ENCODE data around the gene NOX3. TPM values are rescaled to one million over a fixed set of nuclear protein-coding genes. Genes with fewer than 3 reads are reported as not detected.
A peak's percentile ranks its signal among the peaks of the same experiment; 100 is the strongest.

Gene NOX3
- total and polyA plus RNA-seq, 10 of the 15 experiments (the other 5 are each of a cell fraction or from before 2014, with no cell fraction given), result not detected

DNA sequence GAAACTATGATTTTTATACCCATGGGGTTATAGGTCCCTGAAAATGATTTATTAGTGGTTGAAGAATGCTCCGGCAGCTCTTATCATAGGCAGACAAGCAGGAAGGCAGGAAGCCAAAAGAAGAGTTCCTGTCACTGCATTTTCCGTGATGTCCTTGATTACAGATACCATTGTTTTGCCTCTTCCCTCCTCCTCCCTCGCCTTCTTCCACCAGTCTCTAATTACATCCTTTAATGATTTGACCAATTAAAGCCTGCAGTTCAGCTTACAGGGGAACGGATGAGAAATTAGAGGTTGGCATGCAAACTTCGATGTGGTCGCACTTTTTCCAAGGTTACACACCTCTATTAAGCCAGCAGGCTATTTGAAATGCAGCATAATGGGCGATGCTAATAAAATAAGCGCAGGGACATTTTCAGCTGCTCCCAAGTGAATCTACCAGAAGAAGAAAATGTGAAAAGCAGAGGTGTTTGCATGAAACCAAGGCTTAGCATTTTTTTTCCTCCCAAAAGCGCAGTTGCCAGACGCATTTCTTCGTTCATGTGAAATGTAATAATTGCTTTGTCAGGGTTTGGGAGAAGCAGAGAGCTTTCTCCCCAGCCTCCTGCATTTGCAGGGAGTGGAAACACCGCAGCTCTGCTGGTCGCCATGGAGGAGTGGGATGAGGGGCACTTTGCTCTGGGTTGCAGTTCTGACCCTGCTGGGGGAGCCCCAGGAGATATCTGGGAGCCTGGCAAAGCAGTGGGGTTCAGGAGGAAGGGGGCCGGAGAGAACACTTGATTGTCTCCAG, 6.0 kb downstream of the NOX3 start (continued):
- TF ChIP-seq CHD4 (IDR thresholded peaks at IDR 0.05) (no peak), SIX5 (IDR thresholded peaks at IDR 0.05; ENCODE audit: low read depth, low read length, severe bottlenecking) (no peak)
- TF ChIP-seq, protein P1, sequence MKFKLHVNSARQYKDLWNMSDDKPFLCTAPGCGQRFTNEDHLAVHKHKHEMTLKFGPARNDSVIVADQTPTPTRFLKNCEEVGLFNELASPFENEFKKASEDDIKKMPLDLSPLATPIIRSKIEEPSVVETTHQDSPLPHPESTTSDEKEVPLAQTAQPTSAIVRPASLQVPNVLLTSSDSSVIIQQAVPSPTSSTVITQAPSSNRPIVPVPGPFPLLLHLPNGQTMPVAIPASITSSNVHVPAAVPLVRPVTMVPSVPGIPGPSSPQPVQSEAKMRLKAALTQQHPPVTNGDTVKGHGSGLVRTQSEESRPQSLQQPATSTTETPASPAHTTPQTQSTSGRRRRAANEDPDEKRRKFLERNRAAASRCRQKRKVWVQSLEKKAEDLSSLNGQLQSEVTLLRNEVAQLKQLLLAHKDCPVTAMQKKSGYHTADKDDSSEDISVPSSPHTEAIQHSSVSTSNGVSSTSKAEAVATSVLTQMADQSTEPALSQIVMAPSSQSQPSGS (IDR thresholded peaks at IDR 0.05; ENCODE audit: low read length), result no peak

DNA sequence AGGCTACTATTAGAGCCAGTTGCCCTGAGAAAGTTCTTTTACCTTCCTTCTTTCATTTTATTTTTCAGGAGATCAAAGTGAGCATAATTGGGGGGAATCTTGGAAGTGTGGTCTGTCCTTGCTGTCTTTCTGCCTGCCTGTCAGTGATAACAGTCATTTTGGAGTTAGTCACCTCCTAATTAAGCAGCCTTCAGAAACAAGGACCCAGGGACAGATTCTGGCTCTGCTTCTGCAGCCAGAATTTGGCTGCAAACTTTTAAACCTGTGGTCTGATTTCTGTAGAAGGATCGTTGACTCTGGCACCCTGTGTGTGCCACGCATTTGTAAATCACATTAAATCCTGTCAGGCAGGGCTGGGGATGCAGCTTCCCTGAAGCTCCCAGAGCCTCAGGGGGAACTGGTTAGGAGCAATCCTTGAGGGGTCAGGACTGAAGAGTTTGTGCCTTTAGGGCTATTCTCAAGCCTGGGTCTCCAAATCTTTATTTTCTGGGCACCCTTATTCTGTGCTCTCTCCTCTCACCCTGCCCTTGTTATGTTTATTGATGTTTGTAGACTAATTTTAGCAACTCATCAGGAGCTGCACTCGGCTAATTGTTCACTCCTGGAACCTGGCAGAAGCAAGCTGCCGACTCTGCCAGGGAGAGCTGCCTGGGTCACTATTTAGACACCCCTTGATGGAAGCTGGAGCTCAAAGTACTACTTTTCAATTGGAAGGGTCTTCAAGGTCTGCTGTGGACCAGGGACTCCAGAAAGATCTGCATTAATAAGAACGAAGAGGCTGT, 6.8 kb downstream of the NOX3 start:
- ChIA-PET RAD21 (ENCODE audit: unreplicated experiment) (interaction anchor here (0.6 to 1.2 kb wide), 3 partner anchors 99 to 853 kb away, joined by 3 to 4 read pairs (median 3); no protein-coding TSS in a partner anchor), SMC1A (ENCODE audit: uncharacterized antibody, unreplicated experiment) (no interaction called here), POLR2A (interaction anchor here (0.6 kb wide), 1 partner anchor 56 kb away, joined by 7 read pairs; no protein-coding TSS in a partner anchor), CTCF (interaction anchor here (1.8 kb wide), 1 partner anchor 12 kb away, joined by 7 read pairs; no protein-coding TSS in a partner anchor)
- DNase-seq (ENCODE audit: low read depth, low spot score) (no peak), FAIRE-seq (no peak), ATAC-seq (no peak)
- Histone ChIP-seq H3K27ac (ENCODE audit: control insufficient read depth, insufficient read depth) (no peak overlapping the region), H3K79me2 (ENCODE audit: control insufficient read depth, insufficient read depth, low read length) (no peaks in the 10 kb centered on the region), H3K9me3 (replicated peaks; ENCODE audit: control insufficient read depth, insufficient read depth, low read length) (no peaks in the 10 kb centered on the region), H2AFZ (ENCODE audit: control insufficient read depth, low read depth, low read length) (peak overlapping the region; percentile 11), H3K36me3 (ENCODE audit: control insufficient read depth in 2 of 2, insufficient read depth in 2 of 2, low read length in 1 of 2) (no peaks in the 10 kb centered on the region), H3K4me1 (ENCODE audit: control insufficient read depth, insufficient read depth, low read length) (no peaks in the 10 kb centered on the region), H4K20me1 (ENCODE audit: control insufficient read depth, insufficient read depth) (no peaks in the 10 kb centered on the region), H3K9ac (ENCODE audit: control insufficient read depth, insufficient read depth, low read length) (no peak overlapping the region), H3K27me3 (replicated peaks in 1 of 2; ENCODE audit: control insufficient read depth in 2 of 2, insufficient read depth in 2 of 2, low read length in 1 of 2) (no peaks in the 10 kb centered on the region), H3K4me3 (no peak overlapping the region), H3K4me2 (ENCODE audit: control insufficient read depth, insufficient read depth) (no peak overlapping the region)
- in situ Hi-C loops (cut with MboI) (no loop called here), intact Hi-C loops (cut with micrococcal nuclease; ENCODE audit: unreplicated experiment) (no loop called here)
- BruUV-seq (replicated peaks), result no TSS peak
- 59% methylated on average over 5 of the region's 5 CpGs for WGBS (ENCODE audit: insufficient coverage, insufficient replicate concordance, low lambda C conversion rate, missing lambda C conversion rate)
- TF ChIP-seq NR2F1 (conservative IDR thresholded peaks at IDR 0.05) (no peak), RCOR1 (conservative IDR thresholded peaks at IDR 0.05; ENCODE audit: low read depth, low read length) (no peak), ZSCAN29 (IDR thresholded peaks at IDR 0.05) (no peak), PML (IDR thresholded peaks at IDR 0.05; ENCODE audit: low read length) (no peak), CREM (IDR thresholded peaks at IDR 0.05; ENCODE audit: low read depth) (no peak), EGR1 (IDR thresholded peaks at IDR 0.05; ENCODE audit: borderline replicate concordance in 1 of 2, low read depth in 2 of 2, low read length in 2 of 2) (no peak)
- TF ChIP-seq, protein P2, sequence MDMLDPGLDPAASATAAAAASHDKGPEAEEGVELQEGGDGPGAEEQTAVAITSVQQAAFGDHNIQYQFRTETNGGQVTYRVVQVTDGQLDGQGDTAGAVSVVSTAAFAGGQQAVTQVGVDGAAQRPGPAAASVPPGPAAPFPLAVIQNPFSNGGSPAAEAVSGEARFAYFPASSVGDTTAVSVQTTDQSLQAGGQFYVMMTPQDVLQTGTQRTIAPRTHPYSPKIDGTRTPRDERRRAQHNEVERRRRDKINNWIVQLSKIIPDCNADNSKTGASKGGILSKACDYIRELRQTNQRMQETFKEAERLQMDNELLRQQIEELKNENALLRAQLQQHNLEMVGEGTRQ (IDR thresholded peaks at IDR 0.05; ENCODE audit: borderline replicate concordance, low read depth, low read length), result no peak
- TF ChIP-seq, protein P3, sequence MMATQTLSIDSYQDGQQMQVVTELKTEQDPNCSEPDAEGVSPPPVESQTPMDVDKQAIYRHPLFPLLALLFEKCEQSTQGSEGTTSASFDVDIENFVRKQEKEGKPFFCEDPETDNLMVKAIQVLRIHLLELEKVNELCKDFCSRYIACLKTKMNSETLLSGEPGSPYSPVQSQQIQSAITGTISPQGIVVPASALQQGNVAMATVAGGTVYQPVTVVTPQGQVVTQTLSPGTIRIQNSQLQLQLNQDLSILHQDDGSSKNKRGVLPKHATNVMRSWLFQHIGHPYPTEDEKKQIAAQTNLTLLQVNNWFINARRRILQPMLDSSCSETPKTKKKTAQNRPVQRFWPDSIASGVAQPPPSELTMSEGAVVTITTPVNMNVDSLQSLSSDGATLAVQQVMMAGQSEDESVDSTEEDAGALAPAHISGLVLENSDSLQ (IDR thresholded peaks at IDR 0.05), result no peak
- TF ChIP-seq, protein P4, sequence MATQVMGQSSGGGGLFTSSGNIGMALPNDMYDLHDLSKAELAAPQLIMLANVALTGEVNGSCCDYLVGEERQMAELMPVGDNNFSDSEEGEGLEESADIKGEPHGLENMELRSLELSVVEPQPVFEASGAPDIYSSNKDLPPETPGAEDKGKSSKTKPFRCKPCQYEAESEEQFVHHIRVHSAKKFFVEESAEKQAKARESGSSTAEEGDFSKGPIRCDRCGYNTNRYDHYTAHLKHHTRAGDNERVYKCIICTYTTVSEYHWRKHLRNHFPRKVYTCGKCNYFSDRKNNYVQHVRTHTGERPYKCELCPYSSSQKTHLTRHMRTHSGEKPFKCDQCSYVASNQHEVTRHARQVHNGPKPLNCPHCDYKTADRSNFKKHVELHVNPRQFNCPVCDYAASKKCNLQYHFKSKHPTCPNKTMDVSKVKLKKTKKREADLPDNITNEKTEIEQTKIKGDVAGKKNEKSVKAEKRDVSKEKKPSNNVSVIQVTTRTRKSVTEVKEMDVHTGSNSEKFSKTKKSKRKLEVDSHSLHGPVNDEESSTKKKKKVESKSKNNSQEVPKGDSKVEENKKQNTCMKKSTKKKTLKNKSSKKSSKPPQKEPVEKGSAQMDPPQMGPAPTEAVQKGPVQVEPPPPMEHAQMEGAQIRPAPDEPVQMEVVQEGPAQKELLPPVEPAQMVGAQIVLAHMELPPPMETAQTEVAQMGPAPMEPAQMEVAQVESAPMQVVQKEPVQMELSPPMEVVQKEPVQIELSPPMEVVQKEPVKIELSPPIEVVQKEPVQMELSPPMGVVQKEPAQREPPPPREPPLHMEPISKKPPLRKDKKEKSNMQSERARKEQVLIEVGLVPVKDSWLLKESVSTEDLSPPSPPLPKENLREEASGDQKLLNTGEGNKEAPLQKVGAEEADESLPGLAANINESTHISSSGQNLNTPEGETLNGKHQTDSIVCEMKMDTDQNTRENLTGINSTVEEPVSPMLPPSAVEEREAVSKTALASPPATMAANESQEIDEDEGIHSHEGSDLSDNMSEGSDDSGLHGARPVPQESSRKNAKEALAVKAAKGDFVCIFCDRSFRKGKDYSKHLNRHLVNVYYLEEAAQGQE (IDR thresholded peaks at IDR 0.05; ENCODE audit: low read depth, low read length), result no peak
- TF ChIP-seq, protein P5, sequence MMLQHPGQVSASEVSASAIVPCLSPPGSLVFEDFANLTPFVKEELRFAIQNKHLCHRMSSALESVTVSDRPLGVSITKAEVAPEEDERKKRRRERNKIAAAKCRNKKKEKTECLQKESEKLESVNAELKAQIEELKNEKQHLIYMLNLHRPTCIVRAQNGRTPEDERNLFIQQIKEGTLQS (IDR thresholded peaks at IDR 0.05; ENCODE audit: borderline replicate concordance, extremely low read depth, low read depth, low read length), result no peak
